Muscle of leg (tissue), 11 donors: ENCODE measurements around the gene SLC43A2. TPM values are rescaled to one million over a fixed set of nuclear protein-coding genes. Genes with fewer than 3 reads are reported as not detected.

ENCODE experiments used
- DNase-seq: peaks from one replicate; pipeline ENCODE4 v3.0.0; 2013
- H3K27ac ChIP-seq: one replicate; pipeline ENCODE4 v1.5.1; 2013; ENCODE audit warnings: mild to moderate bottlenecking, low read length, control low read depth
- H3K27me3 ChIP-seq: one replicate; pipeline ENCODE4 v1.6.1; 2013; ENCODE audit warnings: low read length; ENCODE audit not compliant: control insufficient read depth, insufficient read depth
- H3K36me3 ChIP-seq: one replicate; pipeline ENCODE4 v1.6.1; 2013; ENCODE audit warnings: low read length; ENCODE audit not compliant: control insufficient read depth, insufficient read depth
- H3K4me1 ChIP-seq: one replicate; pipeline ENCODE4 v1.6.1; 2013; ENCODE audit warnings: low read length; ENCODE audit not compliant: control insufficient read depth, insufficient read depth
- H3K4me3 ChIP-seq: one replicate; pipeline ENCODE4 v1.5.1; 2013; ENCODE audit warnings: low read length, control low read depth
- H3K9me3 ChIP-seq: replicated peaks from 2 replicates; pipeline ENCODE4 v1.6.1; 2013; ENCODE audit warnings: low read depth, low read length; ENCODE audit not compliant: control insufficient read depth
- WGBS: methylation state at CpG from one replicate; pipeline ENCODE4 v1.1.5; 2013; ENCODE audit warnings: missing lambda C conversion rate; ENCODE audit not compliant: insufficient coverage; 5-methylcytosine and 5-hydroxymethylcytosine counted together
- polyA plus RNA-seq, 8 donors: library from polyadenylated mRNA; unstranded; fragments of 120-200 nt; gene quantifications; one replicate each; pipeline versions ENCODE4 v1.2.1 to v1.2.3, GENCODE V29; 2013; ENCODE audit warnings: inconsistent platforms in 1 of 8, low replicate concordance in 1 of 8; ENCODE audit not compliant: insufficient read length in 8 of 8, insufficient read depth in 1 of 8
- total RNA-seq: library from RNA; stranded (reverse); fragments of 120-200 nt; gene quantifications from one replicate; pipeline ENCODE4 v1.2.4, GENCODE V29; 2013

The SLC43A2 gene
- total and polyA plus RNA-seq, 9 donors = 3.4 to 8.6 (median 3.8) TPM

DNA sequence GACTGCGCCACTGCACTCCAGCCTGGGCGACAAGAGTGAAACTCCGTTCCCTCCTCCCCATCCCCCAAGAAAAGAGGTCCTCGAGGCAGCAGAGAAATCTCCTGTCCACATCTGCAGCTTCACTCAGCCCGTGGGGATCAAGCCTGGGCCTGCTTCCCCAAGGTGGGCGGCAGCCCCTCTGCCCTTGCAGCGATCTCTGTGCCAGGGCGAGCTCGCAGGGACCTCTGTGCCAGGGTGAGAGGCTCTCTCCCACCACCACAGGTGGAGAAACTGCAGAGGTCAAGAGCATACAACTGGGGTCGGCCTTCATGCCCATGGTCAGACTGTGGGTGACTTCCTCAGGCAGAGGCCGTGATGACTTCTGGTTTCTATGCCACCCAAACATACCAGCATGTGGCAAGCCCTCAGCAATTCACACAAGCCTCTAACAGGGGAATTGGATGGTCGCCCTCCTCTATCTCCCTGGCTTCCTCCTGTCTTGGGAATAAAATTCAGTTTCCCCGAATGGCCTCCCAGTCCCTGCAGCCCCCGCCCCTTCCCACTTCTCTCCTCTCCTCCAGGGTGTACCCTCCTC, 5.5 kb downstream of the SLC43A2 start:
- Histone ChIP-seq H3K27me3 (peaks cover 22% of the 10 kb centered on the region), H3K36me3 (no peaks in the 10 kb centered on the region), H3K9me3 (no peaks in the 10 kb centered on the region), H3K27ac (no peak overlapping the region), H3K4me3 (no peak overlapping the region), H3K4me1 (peaks cover 11% of the 10 kb centered on the region)
- DNase-seq = no peak
- 83% methylated on average over 14 of the region's 14 CpGs for WGBS

DNA sequence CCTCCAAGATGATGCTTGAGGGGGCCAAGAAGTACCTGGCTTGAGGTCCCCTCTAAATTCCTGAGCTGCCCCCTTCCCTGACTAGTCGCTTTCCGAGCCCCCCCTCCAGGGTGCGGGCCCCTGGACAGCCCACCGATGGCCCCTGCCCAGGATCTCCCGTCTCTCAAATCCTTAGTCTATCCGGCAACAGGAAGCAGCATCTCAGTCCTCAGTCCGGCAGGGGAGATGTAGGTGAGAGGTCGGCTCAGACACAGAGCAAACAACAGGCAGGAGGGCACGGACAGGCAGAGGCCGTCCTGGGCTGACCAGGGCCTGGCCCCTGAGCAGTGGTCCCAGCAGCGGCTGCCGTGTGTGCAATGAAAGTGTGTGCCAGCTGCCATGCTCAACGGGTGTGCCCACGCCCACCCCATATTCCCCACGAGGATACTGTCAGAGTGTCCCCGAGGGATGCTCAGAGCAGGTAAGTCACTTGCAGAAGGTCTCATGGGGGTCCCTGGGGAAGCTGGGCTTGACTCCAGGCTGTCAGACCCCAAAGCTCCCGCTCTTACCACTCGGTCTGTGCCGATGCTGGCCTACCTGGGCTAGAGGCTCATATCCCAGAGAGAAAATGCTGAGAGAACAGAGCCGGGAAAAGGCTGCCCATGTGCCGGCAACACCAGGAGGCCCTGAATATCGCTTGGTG, 7.2 kb downstream of the SLC43A2 start:
- peaks cover 6% of the 10 kb centered on the region for H3K4me1 ChIP-seq

DNA sequence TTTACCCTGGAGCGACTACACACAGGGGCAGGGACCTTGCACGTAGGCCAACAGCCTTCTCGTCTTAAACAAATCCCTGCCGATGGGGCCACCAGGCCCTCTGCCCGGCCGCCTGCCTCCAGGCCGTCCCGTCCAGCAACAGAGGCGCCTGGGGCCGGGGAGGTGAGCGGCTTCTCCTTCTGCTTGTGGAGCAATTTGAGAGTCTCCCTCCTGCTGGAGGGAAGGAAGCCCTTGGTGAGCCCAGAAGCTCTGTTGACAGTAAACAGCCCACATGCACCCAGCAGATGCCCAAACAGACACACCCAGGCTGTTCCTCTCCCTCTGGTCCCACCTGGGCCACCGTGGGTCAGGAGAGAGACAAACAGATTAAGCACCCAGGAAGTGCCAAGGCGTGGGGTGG, 8.1 kb downstream of the SLC43A2 start:
- H3K4me3 ChIP-seq = no peak overlapping the region
- H3K36me3 ChIP-seq = no peaks in the 10 kb centered on the region
- 75% methylated on average over 13 of the region's 13 CpGs for WGBS
- no peaks in the 10 kb centered on the region for H3K9me3 ChIP-seq
- H3K27ac ChIP-seq = no peak overlapping the region
- peaks cover 2% of the 10 kb centered on the region for H3K27me3 ChIP-seq
- DNase-seq = no peak
- H3K4me1 ChIP-seq = peaks cover 6% of the 10 kb centered on the region

More for the DNA sequence above, 7.2 kb downstream of the SLC43A2 start:
- Histone ChIP-seq H3K9me3 (no peaks in the 10 kb centered on the region), H3K4me3 (no peak overlapping the region), H3K27ac (no peak overlapping the region), H3K27me3 (peaks cover 6% of the 10 kb centered on the region), H3K36me3 (no peaks in the 10 kb centered on the region)
- DNase-seq = no peak
- WGBS = 61% methylated on average over 17 of the region's 22 CpGs

DNA sequence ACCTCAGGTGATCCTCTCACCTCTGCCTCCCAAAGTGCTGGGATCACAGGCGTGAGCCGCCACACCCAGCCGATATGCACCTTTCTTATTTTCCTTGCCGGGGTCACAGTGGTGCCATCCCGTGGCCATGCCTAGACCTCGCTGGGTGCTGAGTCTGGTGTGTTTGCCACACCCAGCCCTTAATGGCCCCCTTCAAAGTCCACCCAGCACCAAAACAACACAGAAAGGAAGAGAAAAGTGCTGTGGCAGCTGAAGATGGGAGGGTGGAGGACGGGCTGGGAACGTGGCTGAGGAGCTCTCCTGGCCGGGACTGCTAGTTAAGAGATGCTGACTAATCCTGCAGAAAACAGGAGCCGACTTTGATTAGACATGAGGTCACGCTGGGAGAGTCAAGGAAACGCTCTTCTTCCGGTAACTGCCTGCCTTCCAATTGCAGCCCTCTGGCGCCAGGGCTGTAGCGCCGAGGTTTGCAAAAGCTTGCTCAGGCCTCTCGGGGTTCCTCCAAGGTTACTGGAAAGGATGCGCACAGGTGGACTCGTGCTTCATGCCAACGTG, 10.9 kb downstream of the SLC43A2 start:
- no peaks in the 10 kb centered on the region for H3K9me3 ChIP-seq
- DNase-seq = peak; percentile 50
- no peaks in the 10 kb centered on the region for H3K36me3 ChIP-seq
- H3K27me3 ChIP-seq = no peaks in the 10 kb centered on the region
- peaks cover 6% of the 10 kb centered on the region for H3K4me1 ChIP-seq
- peak overlapping the region; percentile 65 for H3K27ac ChIP-seq
- 48% methylated on average over 17 of the region's 20 CpGs for WGBS
- no peak overlapping the region for H3K4me3 ChIP-seq

DNA sequence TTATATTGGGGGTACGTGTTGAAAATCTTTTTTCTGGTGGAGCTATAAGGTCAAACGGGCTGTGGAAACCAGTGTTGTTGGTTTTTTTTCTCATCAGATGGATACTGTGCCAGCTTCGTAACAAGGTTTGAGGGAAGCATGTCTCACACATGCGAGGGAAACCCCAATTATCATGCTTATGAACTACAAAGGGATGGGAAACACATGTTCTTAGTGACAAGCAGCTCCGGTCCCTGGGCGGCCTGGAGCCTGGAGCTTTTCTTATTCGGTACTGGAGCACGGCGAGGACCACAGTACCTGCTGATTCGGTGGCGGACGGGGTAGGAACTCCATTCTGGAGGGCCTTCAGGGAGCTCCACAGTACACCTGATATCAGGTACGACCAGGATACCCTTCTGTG, 12.5 kb downstream of the SLC43A2 start:
- peaks cover 6% of the 10 kb centered on the region for H3K4me1 ChIP-seq
- WGBS = 68% methylated on average over 11 of the region's 13 CpGs
- no peak overlapping the region for H3K4me3 ChIP-seq
- no peak overlapping the region for H3K27ac ChIP-seq
- DNase-seq = no peak
- H3K9me3 ChIP-seq = no peaks in the 10 kb centered on the region
- H3K27me3 ChIP-seq = no peaks in the 10 kb centered on the region
- H3K36me3 ChIP-seq = no peaks in the 10 kb centered on the region

DNA sequence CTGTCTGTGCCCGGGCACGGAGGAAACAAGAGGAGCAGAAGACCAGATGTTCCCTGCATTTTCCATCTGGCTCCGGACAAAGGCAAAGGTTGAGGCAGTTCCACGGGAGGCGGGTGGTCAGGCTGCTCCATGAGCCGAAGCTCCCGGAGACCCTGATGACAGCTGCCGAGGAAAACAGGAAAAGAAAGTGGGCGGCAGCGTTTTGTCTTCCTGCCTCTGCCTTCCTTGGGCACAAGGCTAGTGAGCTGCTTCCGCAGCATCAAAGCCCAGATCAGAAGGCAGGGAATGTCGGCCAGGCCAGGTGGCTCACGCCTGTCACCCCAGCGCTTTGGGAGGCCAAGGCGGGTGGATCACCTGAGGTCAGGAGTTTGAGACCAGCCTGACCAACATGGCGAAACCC, 16.2 kb downstream of the SLC43A2 start:
- peak; percentile 32 for DNase-seq
- Histone ChIP-seq H3K27ac (no peak overlapping the region), H3K36me3 (no peaks in the 10 kb centered on the region), H3K4me3 (no peak overlapping the region), H3K4me1 (no peaks in the 10 kb centered on the region), H3K27me3 (no peaks in the 10 kb centered on the region), H3K9me3 (no peaks in the 10 kb centered on the region)
- 48% methylated on average over 15 of the region's 16 CpGs for whole genome bisulfite sequencing

DNA sequence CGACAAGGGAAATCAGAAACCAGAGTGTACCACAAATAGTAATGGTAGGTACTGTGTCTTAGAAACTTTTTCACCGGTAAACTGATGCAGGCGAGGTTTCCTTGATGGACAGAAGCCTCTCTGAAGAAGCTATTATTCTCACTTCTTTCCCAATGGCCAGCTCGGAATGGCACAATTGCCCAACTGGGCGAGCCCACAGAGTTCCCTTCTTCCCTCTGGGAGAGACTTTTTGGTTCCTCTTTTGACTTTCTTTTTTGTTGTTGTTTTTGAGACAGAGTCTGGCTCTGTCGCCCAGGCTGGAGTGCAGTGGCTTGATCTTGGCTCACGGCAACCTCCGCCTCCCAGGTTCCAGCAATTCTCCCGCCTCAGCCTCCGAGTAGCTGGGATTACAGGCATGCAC, 16.9 kb downstream of the SLC43A2 start:
- peak; percentile 55 for DNase-seq
- Histone ChIP-seq H3K27me3 (no peaks in the 10 kb centered on the region), H3K27ac (no peak overlapping the region), H3K36me3 (no peaks in the 10 kb centered on the region), H3K4me3 (no peak overlapping the region), H3K4me1 (peaks cover 5% of the 10 kb centered on the region), H3K9me3 (no peaks in the 10 kb centered on the region)
- WGBS = 81% methylated on average over 5 of the region's 10 CpGs

DNA sequence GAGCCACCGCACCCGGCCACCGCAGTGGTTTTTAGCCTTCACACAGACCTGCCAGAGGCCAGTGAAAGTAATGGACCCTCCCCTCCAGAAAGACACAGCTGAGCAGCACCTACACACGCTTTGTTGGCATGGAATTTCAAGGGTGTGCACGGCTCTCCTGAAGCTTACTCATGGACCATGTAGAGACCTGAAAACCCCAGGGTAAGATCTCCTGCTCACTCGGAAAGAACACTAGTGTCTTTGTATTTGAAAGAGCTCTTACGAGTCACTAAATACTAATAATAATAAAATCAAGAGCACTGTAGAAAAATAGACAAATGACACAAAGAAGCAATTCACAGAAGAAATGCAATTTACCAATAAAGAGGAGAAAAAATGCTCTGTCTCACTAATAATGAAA, 20.0 kb downstream of the SLC43A2 start:
- H3K36me3 ChIP-seq = no peaks in the 10 kb centered on the region
- H3K4me3 ChIP-seq = no peak overlapping the region
- peaks cover 2% of the 10 kb centered on the region for H3K27me3 ChIP-seq
- peaks cover 24% of the 10 kb centered on the region for H3K4me1 ChIP-seq
- H3K27ac ChIP-seq = no peak overlapping the region
- 50% methylated on average over 1 of the region's 7 CpGs for WGBS
- no peak for DNase-seq
- no peaks in the 10 kb centered on the region for H3K9me3 ChIP-seq

DNA sequence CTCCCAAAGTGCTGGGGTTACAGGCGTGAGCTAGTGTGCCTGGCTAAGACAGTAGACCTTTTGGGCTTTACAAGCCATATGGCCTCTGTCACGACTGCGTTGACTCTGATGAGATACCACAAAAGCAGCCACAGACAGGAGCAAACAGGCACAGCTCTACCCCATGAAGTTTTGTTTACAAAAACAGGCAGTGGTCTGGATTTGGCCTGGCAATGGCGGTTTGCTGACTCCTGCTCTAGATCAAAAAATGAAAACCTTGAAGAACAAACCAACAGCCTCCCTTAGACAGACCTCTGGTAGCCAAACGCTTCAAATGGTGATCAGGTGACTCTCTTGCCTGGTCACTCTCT, 20.7 kb downstream of the SLC43A2 start:
- Histone ChIP-seq H3K4me1 (peaks cover 24% of the 10 kb centered on the region), H3K36me3 (no peaks in the 10 kb centered on the region), H3K27ac (peak overlapping the region; percentile 29), H3K4me3 (no peak overlapping the region), H3K9me3 (no peaks in the 10 kb centered on the region), H3K27me3 (peaks cover 2% of the 10 kb centered on the region)
- 71% methylated on average over 4 of the region's 5 CpGs for WGBS
- DNase-seq = no peak

DNA sequence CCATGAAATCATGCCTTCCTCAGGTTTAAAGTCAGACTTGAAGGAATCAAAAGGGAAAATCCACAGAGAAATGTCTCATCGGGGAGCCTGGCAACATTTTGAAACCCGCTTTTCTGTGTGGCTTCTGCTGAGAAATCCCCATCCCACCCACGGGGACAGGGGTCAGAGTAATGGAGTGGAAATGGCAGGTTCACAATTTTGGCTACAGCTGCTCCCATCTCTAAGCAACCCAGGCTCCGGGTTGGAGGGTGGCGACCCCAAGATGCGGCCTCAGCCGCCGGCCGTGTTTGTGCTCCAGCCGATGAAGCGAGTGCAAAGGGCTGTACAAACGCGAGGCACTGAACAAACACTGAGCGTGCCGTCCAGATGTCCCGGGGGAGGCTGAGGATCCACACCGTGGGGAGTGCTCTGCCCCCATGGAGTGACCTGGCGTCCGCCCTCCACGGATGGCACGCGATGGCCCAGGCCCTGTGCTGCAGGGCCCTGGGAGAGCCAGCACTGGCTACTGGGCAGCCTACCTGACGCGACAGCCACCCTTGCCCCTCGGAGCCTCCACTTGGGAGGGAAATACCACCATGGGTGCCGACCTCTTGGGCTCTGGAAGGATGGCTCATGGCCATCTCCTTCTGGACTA, 22.2 kb downstream of the SLC43A2 start:
- 75% methylated on average over 24 of the region's 26 CpGs for WGBS
- H3K4me1 ChIP-seq = peaks cover 24% of the 10 kb centered on the region
- peak overlapping the region; percentile 69 for H3K27ac ChIP-seq

More for the DNA sequence above, 22.2 kb downstream of the SLC43A2 start:
- Histone ChIP-seq H3K36me3 (no peaks in the 10 kb centered on the region), H3K4me3 (no peak overlapping the region), H3K27me3 (peaks cover 2% of the 10 kb centered on the region), H3K9me3 (peaks cover 7% of the 10 kb centered on the region)
- DNase-seq = no peak
